ES-I3 (cell line): ENCODE measurements around the gene GIT1.

Experiments
- H3K36me3 ChIP-seq: 2 replicates; pipeline ENCODE4 v1.6.1; 2013; ENCODE audit warnings: mild to moderate bottlenecking, low read length, control low read depth, moderate library complexity; ENCODE audit not compliant: insufficient read depth
- H3K4me1 ChIP-seq: 2 replicates; pipeline ENCODE4 v1.6.1; 2013; ENCODE audit warnings: mild to moderate bottlenecking, control low read depth, low read length; ENCODE audit not compliant: insufficient read depth
- H3K9ac ChIP-seq: 2 replicates; pipeline ENCODE4 v1.6.1; 2013; ENCODE audit warnings: low read depth, mild to moderate bottlenecking, low read length, moderate library complexity
- H3K9me3 ChIP-seq: 2 replicates; pipeline ENCODE4 v1.6.1; 2013; ENCODE audit warnings: mild to moderate bottlenecking, low read length, moderate library complexity; ENCODE audit not compliant: control insufficient read depth, insufficient read depth

The GIT1 gene

GRCh38 chr17:29526322-29526721 lies 63.1 kb downstream of the GIT1 start:
- Histone ChIP-seq H3K4me1 (no peaks in the 10 kb centered on the region), H3K9ac (no peak overlapping the region), H3K9me3 (no peaks in the 10 kb centered on the region), H3K36me3 (peaks cover 14% of the 10 kb centered on the region; the same call in 1 of the 2 replicates)

GRCh38 chr17:29524692-29525091 lies 64.8 kb downstream of the GIT1 start:
- Histone ChIP-seq H3K9me3 (no peaks in the 10 kb centered on the region), H3K36me3 (peaks cover 9% of the 10 kb centered on the region; the same call in 1 of the 2 replicates), H3K9ac (no peak overlapping the region), H3K4me1 (no peaks in the 10 kb centered on the region)
